NK-92 (cell line): Measurements from ENCODE around the gene B3GAT1.

Experiments
- DNase-seq: peaks from one replicate; lab custom pipeline; 2025; ENCODE audit not compliant: unreplicated experiment; lab: John Stamatoyannopoulos, UW

Gene B3GAT1

DNA sequence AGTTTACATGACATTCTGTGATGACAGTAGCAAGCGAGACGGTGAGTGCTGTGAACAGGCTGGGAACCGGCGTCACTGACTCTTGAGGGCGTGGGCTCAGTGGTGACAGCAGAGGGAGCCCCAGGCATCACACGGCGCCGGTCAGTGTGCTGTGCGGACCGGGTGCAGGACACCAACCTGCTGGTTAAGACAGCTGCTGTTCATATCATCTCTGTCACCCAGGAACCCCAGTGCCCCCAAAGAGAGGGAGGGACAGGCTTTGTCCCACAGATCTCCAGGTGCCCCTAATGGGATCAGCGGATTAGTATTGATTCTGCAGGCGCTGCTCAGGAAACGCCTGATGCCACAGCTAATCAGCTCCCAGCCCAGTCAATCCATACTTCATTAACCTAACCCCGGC, 18.4 kb downstream of the B3GAT1 start:
- no peak for DNase-seq

DNA sequence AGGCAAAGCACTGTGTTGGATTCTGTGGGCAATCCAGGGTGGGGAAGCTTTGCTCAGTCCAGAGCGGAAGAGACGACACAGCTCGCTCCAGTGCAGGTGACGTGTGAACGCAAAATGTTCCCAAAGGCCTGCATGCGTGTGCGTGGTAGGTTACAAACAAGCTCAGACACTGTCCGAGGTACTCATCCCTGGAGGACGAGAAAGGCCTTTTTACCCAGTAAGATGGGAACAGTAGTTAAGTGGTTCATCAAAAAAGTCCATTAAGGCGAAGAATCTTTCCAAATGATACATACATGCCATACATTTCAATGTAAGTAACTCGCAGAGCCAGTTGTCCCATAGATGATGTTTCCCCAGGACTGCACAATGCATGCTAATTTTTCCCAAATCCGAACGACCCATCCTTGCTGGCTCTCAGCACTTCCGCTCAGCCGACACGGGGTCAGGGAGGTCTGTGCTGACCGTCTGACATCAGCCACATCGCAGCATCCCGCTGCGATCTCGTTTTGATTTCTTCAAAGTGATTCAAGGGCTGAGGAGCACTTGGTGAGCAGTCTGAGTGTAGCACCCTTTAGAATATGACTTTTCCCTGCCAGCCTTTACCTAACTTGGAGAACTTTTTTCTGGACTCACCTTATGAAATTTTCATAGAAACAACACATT, 19.0 kb downstream of the B3GAT1 start:
- DNase-seq, result no peak

DNA sequence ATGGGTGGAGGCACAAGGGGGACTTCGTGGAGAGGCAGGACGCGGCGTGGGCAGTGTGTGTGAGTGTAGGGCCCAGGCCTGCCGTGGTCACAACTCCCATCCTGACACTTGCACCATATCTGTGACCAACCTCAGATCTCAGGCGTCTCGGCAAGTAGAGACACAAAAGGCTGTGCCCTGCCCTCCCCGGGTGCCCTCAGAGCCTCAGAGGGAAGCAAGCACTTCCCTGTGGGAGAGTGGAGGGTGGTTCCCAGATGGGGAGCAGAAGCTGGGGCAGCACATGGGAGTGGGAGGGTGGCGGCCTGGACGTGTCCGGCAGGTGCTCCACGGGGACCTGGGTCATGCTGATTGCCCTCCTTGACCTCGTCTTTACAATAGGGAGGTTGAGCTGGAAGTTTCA, 20.4 kb downstream of the B3GAT1 start:
- no peak for DNase-seq

DNA sequence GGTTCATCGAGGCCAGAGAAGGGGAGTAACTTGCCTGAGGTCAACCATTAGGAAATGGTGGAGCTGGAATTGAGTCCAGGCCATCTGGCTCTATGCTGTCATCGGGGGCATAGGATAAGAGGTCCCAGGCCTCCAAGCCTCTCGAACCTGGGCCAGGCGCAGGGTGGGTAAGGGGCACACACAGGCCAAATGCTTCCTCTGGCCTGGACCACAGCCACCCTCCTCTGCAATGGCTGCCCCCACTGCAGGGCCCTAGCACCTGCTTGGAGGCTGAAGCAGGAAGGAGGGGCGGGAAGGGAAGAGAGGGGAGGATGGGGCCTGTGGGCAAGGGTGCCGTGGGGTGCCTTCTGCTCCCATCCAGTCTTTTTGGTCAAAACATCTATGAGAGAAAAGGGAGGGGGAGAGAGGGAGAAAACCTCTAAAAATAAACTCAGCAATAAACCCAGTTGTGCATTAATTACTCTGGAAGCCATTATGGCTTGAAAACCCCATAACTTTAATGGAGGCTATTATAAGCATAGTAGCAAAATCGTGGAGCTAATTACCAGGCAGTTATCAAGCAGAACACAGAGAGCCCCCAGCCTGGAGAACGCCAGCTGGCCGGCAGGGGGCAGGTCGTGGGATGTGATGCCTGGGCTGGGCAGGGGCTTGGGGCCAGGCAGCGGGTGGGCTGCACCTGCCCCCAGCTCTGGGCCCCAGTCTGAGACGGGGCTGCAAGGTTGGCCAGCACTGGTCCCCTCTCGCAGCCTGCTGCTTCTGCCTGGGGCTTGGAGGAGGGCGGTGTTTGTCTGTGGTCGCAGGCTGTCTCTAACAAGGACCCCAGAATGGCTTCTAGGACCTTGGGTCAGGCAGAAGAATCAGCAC, 21.1 kb downstream of the B3GAT1 start:
- no peak for DNase-seq

DNA sequence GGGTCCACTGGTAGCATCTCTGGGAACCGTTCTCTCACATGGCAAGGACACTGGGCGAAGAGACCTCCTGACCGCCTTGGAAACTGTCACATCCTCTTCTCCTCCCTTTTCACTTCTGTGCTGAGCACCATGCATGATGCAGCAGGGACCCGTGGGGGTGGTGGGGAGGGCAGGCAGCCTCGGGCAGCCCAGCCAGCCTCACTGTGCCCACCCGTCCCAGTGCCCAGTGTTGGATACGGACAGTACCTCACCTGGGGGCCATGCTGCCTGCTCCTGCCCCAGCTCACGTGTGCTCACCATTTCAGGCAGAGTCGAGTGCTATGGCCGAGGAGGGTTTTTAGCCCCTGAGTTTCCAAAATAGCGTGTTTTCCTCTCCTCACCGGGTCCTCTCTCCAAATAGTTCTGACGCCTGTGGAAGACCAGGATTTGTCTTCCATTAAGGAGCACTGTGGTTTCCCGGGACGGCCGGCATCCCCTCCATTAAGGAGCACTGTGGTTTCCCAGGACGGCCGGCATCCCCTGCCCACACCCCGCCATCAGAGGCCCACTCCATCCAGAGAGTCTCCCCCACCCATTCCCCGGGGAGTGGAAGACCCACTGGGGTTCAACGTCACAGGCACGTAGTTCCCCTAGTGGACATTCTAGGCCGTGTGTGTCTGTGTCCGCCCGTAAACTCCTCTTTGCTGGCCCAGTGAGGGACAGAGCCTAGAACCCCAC, 22.4 kb downstream of the B3GAT1 start:
- DNase-seq, result no peak

DNA sequence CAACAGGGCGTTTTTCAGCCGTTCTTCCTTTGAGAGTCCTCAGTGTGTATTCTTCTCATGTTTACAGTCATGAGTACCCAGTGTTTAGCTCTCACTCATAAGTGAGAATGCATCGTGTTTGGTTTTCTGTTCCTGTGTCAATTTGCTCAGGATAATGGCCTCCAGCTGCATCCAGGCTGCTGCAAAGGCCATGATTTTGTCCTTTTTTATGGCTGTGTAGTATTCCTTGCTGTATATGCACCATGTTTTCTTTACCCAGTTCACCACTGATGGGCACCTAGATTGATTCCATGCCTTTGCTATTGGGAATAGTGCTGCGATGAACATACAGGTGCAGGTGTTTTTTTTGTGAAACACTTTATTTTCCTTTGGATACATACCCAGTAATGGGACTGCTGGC, 23.5 kb downstream of the B3GAT1 start:
- no peak for DNase-seq

DNA sequence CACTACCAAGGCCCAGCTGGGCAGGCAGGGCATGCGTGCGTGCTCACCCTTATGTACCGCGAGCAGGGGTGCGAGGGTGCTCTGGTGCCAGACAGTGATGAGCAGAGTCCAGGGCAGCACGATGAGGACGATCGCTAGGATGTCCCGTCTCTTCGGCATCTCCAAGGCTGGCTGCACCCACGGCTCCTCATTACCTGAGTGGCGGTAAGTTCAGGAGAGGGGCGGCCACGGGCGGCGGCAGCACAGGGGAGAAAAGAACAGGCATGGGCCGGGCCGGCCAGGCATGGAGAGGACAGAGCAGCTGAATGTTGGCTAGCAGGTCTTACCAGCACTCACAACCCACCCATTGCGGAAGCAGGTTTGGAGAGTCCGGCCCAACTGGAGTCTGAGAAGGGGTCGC, 24.5 kb downstream of the B3GAT1 start:
- DNase-seq, result no peak

DNA sequence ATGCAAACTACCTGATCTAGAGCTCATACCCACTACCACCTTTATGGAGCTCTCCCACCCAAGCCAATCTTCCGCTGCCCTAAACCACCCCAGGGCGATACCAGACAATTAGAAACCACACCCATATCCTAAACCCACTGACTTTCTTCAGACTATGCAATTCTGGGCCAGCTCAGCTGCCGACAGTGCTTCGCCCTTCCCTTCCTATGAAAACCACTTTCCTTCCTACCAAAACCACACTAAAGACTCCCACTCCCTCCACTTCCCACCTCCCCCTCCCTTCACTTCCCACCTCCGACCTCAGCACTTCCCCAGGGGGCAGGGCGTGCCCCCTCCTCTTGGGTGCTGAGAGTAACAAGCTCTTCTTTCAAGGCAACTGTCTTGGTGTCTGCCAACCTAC, 25.1 kb downstream of the B3GAT1 start:
- no peak for DNase-seq

DNA sequence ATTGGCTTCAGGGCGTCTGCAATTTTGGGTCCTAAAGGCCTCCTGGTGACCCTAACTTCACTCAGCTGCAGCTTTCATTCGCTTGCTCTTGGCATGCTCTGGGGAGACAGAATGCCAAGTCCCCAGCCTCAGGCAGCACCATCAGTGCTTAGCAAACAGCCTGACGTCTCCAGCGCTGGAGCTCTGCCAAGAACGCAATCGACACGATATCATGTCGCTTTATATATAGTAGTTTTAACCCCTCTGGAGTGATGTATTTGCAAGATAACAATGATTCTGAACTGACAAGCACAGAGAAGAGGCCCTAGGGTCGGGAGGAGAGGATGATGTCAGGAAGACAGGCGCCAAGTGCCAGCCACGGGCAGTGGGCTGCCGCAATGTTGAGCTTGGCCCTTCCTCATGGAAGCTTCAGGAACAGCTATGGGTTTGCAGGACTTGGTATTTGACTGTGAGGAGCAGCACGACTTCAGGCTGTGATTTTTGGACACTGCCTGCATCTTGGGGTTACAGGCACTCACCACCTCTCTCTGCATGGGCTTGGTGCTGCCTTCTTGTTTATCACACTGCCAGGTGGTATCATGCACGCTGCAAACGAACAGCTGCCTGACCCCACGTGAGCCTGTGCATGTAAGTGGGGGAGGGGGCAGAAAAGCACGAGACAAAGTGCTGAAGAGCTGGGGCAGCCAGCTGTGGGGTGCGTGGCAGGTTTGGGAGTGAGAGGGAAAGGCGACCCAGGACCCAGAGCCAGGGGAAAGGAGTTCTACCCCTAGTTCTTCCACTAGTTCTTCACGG, 26.1 kb downstream of the B3GAT1 start:
- no peak for DNase-seq

DNA sequence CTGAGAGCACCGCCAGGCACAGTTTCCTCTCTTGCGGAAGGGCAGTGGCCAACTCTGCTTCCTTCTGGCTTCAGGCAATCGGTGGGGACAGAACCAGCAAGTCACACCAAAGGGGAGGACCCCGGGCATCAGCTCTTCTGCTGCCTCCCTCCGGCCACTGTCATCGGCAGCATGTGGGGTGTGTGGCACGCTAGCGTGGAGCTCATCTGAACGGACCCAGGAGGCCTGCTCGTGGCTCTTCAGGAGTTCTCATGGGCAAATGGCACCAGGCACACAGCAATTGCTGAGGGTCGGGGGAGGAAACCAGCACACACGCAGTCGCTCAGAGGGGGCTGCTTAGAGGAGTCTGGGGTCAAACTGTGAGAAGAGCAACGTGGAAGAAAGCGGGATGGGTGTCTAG, 26.9 kb downstream of the B3GAT1 start:
- DNase-seq, result no peak

DNA sequence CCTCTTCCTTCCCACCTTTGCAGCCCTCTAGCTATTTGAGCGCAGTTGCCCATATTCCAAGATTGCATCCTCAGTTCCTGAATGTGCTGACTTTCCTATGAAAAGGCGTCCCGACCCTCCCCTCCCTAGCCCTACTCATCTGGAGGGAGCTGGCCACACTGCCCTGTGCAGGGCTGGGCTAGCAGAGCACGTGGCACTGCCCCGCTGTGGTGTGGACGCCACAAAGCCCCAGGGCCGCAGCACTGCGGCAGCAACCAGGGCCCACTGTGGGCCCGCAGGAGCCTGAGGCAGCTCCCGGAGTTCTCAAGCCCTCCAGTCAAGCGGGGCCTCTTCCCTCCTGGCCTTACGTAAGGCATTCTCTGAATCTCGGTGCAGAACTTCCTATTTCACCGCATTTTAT, 27.6 kb downstream of the B3GAT1 start:
- no peak for DNase-seq

DNA sequence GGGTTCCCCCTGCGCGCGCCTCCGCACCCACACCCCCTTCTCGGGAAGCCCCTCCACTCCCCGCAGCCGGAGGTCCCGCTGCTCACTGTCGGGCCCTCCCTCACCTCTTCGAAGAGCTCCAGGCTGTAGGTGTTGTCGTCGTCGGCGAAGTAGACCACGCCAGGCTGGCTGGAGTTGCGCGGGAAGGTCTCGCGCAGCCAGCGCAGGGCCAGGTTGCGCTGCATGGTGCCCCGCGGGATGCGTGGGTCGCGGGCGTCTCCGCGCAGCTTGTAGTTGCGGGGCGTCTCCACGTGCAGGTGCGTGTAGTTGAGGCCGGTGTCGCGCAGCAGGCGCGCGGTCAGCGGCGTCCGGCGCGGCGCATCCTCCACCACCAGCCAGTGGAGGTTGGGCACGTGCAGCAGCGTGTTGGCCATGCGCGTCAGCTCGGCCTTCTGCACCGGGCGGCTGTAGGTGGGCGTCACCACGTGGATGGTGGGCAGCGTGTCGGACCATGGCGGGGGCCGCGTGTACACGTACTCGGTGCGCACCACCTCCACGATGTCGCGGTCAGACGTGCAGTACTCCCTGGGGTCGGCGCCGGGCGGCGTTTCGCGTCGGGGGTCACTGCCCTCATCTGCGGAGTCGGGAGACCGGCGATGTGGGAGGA, 28.3 kb downstream of the B3GAT1 start:
- no peak for DNase-seq

DNA sequence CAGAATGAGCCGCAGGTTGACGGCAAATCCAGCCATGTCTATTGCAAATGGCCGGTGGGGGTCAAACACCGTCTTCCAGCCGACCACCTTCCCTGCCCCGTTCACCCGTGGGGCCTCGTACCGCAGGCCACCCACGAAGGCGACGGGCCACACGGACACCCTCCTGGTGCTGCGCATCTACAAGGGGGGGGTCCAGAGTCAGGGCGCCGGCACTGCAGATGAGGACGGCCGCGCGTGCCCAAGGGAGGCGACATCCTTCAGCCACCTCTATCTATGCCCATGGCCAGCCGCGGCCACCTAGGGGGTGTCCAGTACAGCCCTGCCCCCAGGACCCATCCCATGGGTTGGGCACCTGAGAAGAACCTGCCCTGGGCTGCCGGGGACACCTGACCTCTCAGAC, 29.2 kb downstream of the B3GAT1 start:
- DNase-seq, result no peak

DNA sequence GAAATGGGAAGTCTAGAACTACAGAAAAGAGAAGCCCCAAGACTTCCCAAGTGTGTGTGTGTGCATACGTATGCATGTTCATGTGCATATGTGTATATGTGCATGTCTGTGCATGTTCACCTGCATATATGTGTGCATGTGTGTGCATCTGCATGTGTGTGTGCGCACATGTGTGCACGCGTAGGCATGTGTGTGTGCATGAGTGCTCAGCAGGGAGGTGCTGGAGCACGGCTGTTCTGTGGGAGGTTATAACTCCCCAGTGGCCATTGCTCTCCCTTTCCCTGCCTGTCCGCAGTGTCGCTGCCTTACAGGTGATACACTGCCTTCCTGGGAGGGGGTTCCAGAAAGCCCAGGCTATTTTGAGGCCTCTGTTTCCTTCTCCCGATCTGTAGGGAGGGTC, 29.8 kb downstream of the B3GAT1 start:
- DNase-seq, result no peak

DNA sequence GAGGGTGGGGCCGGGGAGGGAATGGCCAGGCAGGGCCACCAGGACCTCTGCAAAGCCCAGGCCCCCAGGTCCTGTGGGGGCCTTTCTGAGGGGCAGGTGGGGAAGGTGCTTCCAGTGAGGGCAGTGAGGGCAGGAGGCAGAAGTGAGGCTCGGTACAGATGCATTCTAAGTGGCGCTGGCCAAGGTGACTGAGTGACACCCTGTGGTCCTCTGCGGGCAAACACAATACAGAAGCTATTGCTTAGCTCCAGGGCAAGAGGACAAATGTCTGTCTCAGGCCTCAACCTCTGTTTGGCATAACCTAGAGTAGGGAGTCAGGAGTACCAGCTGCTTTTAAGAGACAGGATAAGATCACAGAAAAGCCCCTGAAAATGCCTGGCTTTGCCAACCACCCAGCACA, 31.3 kb downstream of the B3GAT1 start:
- no peak for DNase-seq

DNA sequence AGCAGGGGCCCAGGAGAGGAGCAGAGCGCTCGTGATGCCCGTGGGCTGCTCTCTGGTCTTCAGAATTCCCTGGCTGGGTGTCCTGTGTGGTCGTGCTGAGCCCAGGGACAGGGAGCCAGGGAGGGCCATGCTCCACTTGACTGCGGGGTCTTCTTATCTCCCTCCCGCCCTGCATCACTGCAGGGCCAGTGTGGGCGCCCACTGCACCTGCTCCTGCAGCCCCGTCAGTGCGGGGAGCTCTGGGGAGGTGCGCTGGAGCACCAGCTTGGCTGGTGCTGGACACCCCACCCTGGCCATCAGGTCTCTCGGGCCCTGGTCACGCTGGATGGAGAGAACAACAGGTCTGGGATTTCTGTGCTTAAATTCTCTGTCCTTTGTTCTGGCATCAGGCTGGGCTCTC, 31.8 kb downstream of the B3GAT1 start:
- DNase-seq, result no peak

DNA sequence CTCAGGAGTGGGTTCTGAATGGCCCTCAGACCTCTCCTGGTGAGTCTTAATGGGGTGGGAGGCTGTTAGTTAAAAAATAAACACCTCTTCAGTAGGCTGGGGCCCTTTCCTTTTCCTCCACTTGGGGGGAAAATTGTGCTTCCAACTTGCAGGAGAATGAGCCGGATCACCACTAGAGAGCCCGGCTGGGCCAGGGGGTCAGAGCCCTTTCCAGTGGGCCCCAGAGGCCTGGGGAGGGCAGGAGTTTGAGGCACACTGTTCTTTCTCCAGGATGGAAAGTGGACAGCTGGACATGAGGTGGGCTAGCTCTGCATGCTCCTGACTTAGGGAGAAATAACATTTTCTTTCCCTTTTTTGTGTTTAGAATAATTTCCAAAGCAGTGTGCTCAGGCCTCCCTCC, 32.8 kb downstream of the B3GAT1 start:
- DNase-seq, result no peak

DNA sequence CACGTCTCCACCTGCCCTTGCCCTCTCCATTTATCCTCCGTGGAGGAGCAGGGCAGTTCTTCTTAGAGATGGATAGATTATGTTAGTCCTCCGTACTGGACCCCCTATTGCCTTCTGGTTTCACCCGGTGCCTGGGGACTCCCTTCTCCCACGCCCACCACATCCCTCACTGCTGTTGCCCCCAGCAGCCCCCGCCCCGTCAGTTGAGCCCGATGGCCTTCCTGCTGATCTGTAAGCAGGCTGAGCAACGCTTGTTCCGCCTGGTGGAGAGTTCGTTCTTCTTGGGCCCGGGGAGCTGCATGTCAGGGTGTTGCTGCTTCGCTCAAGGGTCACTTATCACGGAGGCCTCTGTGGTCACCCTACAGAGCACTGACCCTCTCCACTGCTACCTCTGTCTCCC, 34.2 kb downstream of the B3GAT1 start:
- no peak for DNase-seq

DNA sequence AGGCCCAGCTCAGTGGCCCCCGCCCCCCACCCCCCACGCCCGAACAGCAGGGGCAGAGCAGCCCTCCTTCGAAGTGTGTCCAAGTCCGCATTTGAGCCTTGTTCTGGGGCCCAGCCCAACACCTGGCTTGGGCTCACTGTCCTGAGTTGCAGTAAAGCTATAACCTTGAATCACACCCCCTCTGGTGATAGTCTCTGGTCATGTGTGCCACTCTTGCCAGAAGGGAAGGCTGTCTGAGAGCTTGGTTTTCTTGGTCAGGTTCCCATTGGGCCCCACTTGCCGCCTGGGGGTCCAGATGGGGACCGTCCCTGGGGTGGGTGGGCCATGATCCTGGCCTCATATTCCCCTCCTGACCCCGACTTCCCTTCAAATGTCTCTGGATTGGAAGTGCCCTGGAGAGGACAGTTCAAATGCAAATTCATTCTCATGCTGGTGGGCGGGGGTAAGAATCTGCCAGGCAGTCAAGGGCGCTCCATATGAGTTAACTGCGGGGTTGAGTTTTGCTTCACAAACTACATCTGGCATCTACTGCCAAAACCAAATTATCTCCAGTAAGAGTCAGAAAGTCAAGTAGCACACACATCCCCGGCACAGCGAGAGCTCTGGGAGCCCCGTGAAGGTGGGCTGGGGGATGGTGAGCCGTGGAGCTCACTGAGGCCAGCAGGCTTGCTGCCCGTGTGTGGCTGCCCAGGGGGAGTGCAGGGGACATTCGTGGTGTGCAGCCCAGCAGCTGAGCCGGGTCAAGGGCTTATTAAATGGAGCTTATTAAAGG, 35.7 kb downstream of the B3GAT1 start:
- DNase-seq, result no peak
